Forelimb muscle (tissue), 1 donor: ENCODE data around the gene CASKIN1. TPM values are rescaled to one million over a fixed set of nuclear protein-coding genes. Genes with fewer than 3 reads are reported as not detected.

Source experiments
- DNase-seq: peaks from one replicate; pipeline ENCODE4 v3.0.0-alpha.2; 2013; ENCODE audit warnings: low read depth
- polyA plus RNA-seq: library from polyadenylated mRNA; unstranded; fragments of 120-200 nt; gene quantifications from one replicate; pipeline ENCODE4 v1.2.1, GENCODE V29; 2013; ENCODE audit not compliant: insufficient read length

CASKIN1 gene
- polyA plus RNA-seq, 1 donor = 2.3 TPM

GRCh38 chr16:2178321-2179106 lies 17.9 kb downstream of the CASKIN1 start:
- DNase-seq = no peak

GRCh38 chr16:2177561-2177960 lies 18.8 kb downstream of the CASKIN1 start:
- no peak for DNase-seq

GRCh38 chr16:2177101-2177500 lies 19.3 kb downstream of the CASKIN1 start:
- DNase-seq = no peak

GRCh38 chr16:2176047-2176446 lies 20.4 kb downstream of the CASKIN1 start:
- DNase-seq = no peak

DNA sequence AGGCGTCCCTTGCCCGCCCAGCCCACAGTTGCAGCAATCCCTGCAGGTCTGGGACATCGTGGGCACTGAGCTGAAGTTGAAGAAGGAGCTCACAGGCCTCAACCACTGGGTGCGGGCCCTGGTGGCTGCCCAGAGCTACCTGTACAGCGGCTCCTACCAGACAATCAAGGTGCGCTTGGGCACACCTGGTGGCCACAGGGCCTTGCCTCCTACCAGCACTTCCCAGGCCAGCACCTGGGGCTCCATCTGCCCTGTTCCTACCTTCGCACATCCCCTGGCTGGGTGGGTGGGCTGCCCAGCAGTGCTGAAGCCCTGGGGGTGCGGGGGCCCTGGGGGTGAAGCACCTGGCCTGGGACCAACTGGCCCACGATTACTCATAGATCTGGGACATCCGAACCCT lies 21.0 kb downstream of the CASKIN1 start:
- no peak for DNase-seq

- DNase-seq = no peak
Observed at GRCh38 chr16:2174396-2175131, 21.8 kb downstream of the CASKIN1 start.

- DNase-seq = no peak
Observed at GRCh38 chr16:2173916-2174315, 22.5 kb downstream of the CASKIN1 start.

DNA sequence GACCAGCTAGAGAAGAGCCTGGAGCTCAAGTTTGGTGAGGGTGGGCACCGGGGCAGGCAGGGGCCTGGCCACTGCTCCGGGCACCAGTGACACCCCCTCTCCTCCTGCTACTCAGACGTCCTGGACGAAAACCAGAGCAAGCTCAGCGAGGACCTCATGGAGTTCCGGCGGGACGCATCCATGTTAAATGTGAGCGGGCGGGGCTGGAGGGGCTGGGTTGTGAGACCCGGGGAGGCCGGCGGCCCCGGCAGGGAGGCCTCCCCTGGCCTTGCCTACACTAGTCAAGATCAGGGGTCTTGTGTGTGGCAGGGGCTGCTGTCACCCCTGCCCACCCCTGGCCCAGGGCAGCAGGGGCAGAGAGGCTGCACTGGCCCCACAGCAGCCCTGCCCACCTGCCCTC lies 23.0 kb downstream of the CASKIN1 start:
- DNase-seq = no peak

DNA sequence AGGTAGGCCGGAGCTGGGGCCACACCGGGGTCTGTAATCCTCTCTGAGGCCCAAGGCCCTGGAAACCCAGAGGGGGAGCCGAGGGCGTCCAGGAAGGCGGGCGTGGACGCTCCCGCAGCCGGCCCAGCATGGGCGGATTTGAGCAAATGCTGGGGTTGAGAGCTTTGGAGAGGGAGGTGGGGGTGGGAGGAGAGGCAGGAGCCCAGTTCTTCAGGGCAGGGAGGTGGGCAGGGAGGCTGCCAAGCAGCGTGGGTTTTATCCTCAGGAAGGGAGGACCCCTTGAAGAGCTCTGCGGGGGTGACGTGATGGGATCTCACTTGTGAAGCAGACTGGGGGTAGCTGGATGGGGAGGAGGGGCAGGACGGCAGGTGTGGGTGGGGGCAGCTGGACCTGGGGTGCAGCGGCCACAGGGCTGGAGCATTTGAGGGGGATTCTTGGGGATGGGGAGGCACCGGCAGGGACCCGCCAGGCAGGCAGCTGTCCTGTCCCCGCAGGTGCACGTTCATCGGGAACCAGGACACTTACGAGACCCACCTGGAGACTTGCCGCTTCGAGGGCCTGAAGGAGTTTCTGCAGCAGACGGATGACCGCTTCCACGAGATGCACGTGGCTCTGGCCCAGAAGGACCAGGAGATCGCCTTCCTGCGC lies 23.6 kb downstream of the CASKIN1 start:
- no peak for DNase-seq

GRCh38 chr16:2171601-2172178 lies 24.7 kb downstream of the CASKIN1 start:
- DNase-seq = no peak

- DNase-seq = no peak
Observed at GRCh38 chr16:2170587-2171435, 25.6 kb downstream of the CASKIN1 start.

GRCh38 chr16:2170080-2170479 lies 26.3 kb downstream of the CASKIN1 start:
- no peak for DNase-seq

- DNase-seq = no peak
Observed at GRCh38 chr16:2167068-2167638, 29.3 kb downstream of the CASKIN1 start.

DNA sequence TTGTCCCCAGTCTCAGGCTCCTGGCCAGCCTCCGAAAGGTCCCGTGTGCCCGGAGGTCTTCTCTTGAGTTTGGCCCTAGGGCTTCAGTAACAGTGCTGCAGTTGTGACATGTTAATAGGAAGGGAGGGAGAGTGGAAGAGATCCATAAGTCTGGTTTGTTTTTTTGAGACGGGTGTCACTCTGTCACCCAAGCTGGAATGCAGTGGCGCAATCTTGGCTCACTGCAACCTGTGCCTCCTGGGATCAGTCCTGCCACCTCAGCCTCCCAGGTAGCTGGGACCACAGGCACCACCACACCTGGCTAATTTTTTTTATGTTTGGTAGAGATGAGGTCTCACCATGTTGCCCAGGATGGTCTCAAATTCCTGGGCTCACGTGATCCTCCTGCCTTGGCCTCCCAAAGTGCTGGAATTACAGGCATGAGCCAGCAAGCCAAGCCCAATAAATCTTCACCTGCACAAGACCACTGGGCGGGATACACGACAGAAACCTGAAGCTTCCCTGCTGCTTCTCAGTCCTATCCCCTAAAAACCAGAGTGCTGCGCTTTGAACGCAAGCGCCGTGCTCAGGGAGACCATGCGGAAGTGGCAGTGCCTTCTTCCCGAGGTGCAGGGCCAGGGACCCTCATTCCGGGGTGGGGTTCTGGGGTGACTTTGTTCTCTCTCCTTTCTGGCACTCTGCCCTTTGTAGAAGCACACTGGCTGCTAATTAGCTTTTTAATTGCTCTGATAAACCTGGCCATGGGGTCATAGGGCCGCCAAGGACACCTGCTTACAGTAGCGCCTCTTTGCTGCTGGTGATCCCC lies 29.9 kb downstream of the CASKIN1 start:
- no peak for DNase-seq

DNA sequence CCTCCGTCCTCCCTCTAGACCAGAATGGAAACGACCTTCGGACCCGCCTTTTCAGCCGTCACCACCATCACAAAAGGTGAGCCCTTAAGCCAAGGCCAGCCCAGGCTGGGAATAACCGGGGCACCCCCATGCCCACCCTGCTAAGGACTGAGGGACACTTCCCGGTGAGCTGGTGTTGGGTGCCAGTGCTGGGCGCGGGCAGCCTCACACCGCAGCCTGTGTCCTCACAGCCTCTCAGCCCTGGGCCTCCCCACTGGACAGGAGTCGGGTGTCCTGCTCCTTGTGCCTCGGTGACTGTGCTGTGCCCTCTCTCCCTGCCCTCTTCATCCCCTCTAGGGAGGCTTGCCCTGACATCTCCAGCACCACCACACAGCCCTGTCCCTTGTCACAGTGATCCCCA lies 30.5 kb downstream of the CASKIN1 start:
- no peak for DNase-seq

GRCh38 chr16:2163211-2163881 lies 33.1 kb downstream of the CASKIN1 start:
- DNase-seq = no peak

- no peak for DNase-seq
Observed at GRCh38 chr16:2162676-2163118, 33.7 kb downstream of the CASKIN1 start.

GRCh38 chr16:2161911-2162310 lies 34.5 kb downstream of the CASKIN1 start:
- no peak for DNase-seq

DNA sequence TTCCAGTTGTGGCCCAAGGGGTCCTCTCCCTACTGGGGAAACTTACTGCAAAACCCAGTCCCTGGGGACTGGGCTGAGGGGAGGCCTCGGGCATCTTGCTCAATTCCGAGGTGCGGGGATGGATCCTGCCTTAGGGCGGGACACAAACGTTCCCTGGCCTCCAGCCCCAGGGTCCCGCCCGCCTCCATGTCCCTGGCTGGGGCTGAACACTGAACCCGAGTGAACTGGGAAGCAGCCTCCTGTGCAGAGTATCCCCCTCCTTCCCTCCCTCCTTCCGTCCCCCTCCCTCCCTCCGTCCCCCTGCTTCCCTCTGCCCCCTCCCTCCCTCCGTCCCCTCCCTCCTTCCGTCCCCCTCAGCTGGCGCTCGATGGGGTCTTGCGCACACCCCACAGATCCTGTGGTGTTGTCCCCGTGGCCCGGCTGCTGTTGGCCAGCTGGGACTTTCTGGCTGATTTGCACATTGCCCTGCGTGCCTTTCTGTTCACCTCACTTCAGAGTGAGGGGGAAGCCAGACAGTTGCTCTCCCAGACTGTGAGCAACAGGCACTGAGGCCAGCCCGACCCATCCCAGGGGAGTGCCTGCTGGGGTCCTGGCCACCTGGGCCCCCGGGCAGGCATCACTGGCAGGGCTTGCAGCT lies 35.4 kb downstream of the CASKIN1 start:
- no peak for DNase-seq
